GM12865 (cell line): ENCODE results near the gene LRRK1.

ENCODE experiments used
- DNase-seq: peaks from one replicate; pipeline ENCODE4 v3.0.0; 2010; ENCODE audit warnings: low read depth
- H3K4me3 ChIP-seq: 2 replicates; pipeline ENCODE4 v1.5.1; 2011; ENCODE audit warnings: mild to moderate bottlenecking, low read depth, low read length, control low read depth
- CTCF ChIP-seq: IDR thresholded peaks from 2 replicates; pipeline ENCODE4 v1.5.1; 2011; ENCODE audit warnings: low read length, control low read depth, low read depth, inconsistent platforms; ENCODE audit not compliant: insufficient read depth; ENCODE audit errors: missing control alignments

The LRRK1 gene

GRCh38 chr15:101052681-101053121 is 133.5 kb downstream of the LRRK1 start:
- no peak overlapping the region for H3K4me3 ChIP-seq
- DNase-seq: no peak
- no peak for TF ChIP-seq CTCF

- DNase-seq: no peak
- TF ChIP-seq CTCF: no peak
- H3K4me3 ChIP-seq: no peak overlapping the region
Observed at GRCh38 chr15:101053261-101053660, 134.1 kb downstream of the LRRK1 start.

GRCh38 chr15:101054116-101054515 is 135.0 kb downstream of the LRRK1 start:
- no peak for TF ChIP-seq CTCF
- no peak overlapping the region for H3K4me3 ChIP-seq
- DNase-seq: no peak

- TF ChIP-seq CTCF: no peak
- H3K4me3 ChIP-seq: no peak overlapping the region
- DNase-seq: no peak
Observed at GRCh38 chr15:101054991-101055390, 135.8 kb downstream of the LRRK1 start.

GRCh38 chr15:101055411-101055810 is 136.3 kb downstream of the LRRK1 start:
- no peak for DNase-seq
- H3K4me3 ChIP-seq: no peak overlapping the region
- no peak for TF ChIP-seq CTCF

- DNase-seq: no peak
- H3K4me3 ChIP-seq: no peak overlapping the region
- no peak for TF ChIP-seq CTCF
Observed at GRCh38 chr15:101056366-101057334, 137.5 kb downstream of the LRRK1 start.

- TF ChIP-seq CTCF: no peak
- no peak for DNase-seq
- no peak overlapping the region for H3K4me3 ChIP-seq
Observed at GRCh38 chr15:101057841-101058407, 138.8 kb downstream of the LRRK1 start.
